ENCODE measurements around the gene TSG101.
A peak's percentile ranks its signal among the peaks of the same experiment; 100 is the strongest.

TSG101 gene, protein sequence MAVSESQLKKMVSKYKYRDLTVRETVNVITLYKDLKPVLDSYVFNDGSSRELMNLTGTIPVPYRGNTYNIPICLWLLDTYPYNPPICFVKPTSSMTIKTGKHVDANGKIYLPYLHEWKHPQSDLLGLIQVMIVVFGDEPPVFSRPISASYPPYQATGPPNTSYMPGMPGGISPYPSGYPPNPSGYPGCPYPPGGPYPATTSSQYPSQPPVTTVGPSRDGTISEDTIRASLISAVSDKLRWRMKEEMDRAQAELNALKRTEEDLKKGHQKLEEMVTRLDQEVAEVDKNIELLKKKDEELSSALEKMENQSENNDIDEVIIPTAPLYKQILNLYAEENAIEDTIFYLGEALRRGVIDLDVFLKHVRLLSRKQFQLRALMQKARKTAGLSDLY

DNA sequence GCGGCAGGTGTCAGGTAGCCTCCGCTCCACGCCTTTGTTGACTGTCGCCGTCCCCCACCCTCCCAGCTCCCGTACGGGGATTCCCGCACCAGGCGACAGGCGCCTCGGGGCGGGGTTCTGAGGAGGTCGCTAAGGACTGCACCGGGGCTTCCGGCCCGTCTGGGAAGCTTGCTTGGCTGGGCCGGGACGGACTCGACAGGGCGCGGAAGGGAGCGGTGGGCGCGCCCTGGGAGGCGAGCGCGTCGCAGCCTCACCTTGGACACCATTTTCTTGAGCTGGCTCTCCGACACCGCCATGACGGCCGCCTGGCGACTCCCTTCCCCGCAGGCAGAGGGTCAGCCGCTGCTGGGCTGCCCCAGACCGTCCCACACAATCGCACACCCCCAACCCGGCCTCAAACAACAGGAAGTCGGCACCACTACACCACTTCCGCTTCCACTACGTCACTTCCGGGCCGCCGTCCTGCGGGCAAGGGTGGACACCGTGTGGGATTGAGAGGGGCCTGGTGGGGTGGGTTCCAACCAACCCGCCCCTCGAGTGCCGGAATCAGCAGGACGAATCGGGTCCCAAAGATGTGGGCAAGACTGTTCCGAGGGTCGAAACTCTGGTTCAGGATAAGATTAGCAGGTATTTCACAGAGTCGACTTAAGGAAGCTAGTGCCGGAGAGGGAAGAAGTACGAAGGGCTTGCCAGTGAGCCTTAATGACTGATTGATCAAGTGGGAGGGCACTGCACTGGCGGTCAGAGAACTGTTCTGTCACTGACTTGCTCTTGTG lies at the start of gene TSG101:
TSG101 (minus strand) TSS at position 422 of the 776 bp plus-strand sequence; CDS start at position 296, 126 bp downstream.
- peak; percentile 91 for DNase-seq

DNA sequence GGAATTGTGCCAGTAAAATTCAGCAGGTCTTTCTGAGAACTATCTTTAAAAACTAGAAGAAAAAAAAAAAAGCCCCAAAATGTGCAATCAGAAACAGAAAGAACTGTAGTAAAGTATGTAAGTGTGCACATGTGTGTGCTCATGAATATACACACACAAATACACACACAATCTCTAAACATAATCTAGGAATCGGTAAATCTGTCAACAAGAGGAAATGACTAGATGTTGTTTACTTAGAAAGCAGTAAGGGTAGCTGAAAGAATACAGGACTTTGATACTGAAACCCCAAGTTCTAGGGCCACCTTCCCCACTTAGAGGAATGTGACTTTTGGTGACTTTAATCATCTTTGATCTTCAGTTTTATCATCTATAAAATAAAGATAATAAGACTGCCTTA lies 48.6 kb upstream of the TSG101 start:
- no peak for DNase-seq

DNA sequence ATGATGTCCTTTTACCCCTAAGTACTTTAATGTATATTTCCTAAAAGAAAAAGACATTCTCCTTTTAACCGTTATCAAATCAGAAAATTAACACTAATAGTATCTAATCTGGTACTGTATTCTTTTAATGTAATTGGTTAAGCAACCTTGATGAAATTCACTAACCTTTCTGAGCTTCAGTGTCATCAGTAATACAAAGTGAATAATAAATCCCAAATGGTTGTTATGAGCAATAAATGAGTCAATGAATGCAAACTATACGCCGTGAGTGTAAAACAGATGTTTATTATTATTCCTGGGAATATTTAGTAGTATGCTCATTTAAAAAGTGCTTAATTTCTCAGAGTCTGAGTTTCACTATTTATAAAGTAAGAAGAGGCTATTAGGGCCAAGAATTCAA lies 40.3 kb upstream of the TSG101 start:
- DNase-seq, result no peak

DNA sequence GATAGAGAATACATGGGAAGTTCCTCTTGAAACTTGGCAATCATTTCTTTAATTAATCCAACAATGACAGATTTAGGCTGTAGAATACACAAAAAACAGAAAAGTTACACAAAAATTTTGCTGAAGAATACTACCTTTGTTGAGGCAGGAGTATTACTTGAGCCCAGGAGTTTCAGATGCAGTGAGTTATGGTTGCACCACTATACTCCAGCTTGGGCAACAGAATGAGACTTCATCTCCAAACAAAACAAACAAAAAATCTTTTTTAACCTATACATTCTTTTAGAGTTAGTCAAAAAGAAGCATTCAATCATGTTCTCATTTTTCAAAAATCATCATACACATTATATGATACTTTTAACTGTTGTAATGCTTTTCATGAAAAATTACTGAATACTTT lies 39.7 kb upstream of the TSG101 start:
- DNase-seq, result no peak

DNA sequence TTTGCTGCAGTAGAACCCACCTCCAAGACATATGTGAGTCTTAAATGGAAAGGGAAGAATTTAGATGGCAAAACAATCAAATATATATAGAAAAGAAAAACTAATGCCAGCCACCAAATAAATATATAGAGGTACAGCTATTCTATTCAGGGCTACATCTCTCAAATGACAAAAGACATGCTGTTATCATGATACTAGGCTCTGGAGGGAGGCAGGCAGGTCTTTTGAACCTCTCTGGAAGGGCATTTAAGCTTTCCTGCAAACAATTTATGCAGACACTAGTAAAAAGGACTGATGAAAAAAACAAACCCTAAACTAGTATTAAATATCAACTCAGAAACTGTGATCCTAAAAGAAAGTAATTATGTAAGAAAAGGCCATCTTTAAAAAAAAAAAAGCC lies 37.4 kb upstream of the TSG101 start:
- no peak for DNase-seq

DNA sequence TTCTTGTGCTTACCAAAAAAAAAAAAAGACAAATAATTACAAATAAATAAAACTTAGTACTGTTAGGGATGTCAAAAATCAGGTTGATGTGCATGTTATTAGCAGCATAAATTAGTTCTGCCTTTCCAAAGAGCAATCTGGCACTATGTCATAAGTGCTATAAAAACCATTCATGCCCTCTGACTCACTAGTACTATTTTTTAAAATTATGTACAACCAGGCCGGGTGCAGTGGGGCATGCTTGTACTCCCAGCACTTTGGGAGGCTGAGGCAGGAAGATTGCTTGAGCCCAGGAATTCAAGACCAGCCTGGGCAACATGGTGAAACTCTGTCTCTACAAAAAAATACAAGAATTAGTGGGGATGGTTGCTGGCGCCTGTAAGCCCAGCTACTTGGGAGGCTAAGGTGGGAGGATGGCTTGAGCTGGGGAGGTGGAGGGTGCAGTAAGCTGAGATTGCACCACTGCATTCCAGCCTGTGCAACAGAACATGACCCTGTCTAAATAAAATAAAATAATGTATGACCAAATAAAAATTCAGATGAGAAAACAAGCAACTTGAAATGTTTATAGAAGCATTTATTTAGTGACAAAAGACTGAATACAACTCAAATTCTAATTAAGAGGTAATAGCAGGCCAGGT lies 36.5 kb upstream of the TSG101 start:
- no peak for DNase-seq

DNA sequence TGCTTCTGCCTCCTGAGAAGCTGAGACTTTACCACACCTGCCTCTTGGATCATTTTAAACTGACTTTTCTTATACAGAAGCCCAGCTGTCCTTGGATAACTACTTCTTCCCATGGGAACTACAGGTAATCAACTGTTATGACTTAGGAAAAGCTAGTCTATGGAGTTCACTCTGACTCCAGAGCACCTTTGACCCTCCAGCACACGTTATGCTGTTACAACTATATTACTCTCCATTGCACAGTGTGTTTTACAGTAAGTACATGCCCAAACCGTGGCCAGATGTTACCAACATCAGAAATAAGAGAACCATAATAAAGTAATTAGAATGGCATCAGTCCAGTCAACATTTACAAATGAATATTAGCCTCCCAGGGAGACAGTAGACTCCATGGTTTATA lies 21.3 kb upstream of the TSG101 start:
- no peak for DNase-seq

DNA sequence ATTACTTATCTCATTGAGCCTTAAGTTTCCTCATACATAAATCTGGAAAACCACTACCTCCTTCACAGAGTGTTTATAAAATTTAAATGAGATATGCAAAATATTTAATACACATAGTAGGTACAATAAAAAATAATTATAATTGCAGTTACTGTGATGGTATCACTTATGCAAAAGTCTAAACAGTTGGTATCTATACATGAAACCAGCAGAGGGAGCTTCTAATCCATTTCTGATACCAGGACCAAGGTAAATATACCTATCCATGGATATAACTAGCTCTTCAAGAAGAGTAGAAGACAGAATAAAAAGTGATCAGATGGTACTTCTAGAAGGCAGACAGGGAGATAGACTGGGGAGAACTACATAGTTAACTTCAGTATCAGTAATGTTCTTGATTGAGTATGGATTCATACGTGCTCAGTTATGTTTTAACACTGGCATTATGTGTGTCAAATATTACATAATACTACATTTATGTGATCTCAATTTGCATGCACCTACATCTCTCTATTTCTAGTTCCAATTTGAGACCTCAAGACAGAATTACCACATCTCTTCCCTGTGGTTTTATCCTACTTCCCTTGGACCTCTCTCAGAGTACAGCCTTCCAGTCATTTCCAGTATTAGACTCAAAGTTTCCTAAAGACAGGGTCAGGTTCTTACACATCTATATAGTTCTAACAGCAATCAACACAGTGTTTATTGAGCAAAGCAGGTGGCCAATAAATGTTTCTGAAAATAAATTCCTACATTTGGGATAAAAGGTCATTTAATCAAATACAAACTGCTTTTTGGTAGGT lies 13.7 kb upstream of the TSG101 start:
- DNase-seq, result no peak

DNA sequence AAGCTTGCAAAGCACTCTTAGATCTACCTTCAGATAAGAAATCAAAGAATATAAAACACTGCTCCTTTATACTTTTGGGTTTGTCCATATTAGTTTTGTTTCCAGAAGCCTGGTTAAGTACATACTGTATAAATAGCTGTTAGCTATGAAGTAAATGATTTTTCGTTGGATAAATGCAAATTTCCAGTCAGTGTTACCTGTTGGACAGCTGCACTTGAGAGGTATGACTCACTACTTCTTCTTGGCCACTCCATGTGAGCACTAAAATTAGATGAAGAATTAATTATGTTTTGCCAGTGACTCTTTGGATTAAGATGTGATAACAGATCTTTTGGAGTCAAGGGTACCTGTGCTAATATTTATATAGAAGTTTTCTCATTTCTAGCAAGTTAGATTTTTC lies 9.5 kb upstream of the TSG101 start:
- no peak for DNase-seq

DNA sequence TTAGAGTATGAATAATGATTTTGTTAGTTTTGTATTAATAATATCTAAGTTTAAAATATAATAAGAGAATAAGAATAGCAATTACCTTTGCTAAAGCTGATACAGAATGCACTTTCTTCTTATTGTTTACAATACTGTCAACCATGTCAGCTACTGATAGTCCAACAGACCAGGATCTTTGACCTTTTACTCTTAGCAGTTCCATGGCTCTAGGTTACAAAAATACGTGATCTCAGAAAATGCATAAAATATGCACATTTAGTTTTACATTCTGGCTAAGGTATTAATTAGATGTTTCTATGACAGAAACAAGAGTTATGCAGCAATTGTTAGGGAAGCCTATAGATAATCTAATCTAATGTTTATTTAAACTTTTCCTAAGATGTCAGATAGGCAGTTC lies 7.5 kb upstream of the TSG101 start:
- DNase-seq, result no peak

DNA sequence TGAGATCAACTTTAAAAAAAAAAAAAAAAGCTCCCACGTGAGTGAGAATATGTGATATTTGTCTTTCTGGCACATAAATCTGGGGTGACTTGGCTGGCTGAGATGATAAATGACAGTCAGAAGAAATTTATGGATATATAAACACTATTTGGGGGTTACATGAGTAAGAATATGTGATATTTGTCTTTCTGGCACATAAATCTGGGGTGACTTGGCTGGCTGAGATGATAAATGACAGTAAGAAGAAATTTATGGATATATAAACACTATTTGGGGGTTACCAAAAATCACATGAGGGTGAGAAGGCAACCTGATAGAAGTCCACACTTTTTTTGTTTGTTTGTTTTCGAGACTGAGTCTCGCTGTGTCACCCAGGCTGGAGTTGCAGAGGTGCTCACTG lies 6.6 kb upstream of the TSG101 start:
- DNase-seq, result no peak

DNA sequence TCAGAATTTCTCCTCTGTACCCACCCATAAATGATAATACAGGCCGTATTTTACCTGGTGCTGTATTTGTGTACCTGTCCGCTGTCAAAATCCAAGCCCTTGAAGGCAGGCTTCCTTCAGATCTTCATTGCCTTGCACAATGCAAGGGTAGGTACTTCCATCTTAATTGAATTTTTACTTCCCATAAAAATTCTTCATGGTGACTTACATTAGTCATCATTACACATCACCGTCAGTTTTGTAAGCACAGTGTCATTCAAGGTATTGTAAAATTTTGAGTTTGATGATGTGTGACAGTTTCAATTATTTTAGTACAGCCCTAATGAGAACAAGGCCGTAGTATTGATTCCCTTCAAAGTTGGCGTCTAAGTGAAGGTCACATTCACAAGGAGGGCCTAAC lies 770 bp upstream of the TSG101 start:
- DNase-seq, result no peak

DNA sequence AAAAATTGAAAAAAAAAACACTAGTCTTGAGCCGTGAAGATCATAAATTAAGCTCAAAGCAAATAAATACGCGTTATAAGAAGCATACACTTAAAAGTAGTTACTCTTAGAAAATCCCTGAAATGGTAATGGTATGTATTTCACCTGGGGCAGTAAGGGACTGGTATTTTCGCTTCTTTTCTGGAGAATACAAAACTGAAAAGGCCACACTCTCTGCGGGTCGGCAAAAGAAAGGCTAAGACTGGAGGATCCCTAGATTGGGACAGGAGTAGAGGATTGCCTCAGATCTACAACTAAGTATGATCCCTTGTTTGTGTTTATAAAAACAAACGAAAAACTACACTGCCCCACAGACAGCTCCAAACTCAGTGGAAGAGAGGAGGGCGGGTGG lies 617 bp downstream of the TSG101 start:
- DNase-seq, result no peak

DNA sequence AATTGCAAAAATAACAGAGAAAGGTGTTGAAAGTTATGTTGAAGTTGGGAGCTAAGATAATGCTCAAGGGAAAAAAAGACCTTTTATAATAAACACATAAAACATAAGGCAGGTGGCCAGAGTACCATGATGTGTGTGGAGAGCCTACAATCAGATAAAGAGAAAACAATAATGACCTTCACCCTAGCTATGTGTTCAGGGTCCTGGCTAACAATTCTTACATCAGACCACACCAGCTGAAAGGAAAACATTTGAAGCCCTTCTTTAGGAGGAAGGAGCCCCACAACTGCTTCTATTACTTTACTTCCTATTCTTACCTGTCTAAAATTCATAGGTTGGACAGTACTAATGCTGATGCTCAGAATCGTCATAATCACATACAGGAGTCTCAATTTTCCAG lies 2.5 kb downstream of the TSG101 start:
- DNase-seq, result no peak

DNA sequence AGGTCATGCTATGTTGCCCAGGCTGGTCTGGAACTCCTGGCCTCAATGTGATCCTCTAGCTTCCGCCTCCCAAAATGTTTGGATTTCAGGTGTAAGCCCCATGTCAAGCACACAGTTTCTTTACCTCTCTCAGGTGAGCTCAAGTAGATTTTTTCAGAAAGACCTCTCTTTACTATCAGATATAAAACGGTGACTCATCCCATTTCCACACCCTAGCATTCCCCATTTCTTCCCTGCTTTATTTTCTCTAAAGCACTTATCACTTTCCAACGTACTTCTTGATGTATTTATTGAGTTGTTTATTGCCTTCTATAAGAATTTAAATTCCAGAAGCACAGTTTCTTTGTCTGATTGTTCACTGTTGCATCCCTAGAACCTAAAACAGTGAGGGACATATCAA lies 3.7 kb downstream of the TSG101 start:
- no peak for DNase-seq

DNA sequence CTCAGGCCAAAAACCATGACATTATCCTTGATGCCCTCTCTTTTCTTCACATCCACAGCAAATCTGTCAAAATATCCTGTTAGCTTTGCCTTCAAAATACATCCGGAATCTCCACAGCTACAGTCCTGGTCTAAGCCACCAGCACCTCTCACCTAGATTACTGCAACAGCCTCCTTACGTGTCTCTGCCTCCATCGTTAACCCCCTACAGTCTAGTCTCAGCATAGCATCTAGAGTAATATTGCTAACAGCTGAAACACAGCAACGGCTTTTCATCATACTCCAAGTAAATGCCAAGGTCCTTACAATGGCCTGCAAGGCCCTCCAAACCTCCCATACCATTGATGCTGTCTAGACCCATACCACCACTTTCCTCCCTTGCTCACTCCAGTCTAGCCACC lies 4.4 kb downstream of the TSG101 start:
- no peak for DNase-seq

DNA sequence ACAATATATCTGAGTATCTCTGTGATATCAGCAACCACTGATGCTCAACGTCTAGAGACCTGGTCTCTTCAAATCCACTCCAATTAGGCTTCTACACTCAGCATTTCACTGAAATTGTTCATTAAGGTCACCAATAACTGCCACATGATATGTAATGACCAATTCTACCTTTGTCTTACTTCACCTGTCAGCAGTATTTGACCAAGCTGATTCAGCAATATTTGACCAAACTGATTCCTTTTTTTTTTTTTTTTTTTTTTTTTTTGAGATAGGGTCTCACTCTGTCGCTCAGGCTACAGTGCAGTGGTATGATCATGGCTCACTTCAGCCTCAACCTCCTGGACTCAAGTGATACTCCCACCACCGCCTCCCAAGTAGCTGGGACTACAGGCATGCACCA lies 5.6 kb downstream of the TSG101 start:
- no peak for DNase-seq

DNA sequence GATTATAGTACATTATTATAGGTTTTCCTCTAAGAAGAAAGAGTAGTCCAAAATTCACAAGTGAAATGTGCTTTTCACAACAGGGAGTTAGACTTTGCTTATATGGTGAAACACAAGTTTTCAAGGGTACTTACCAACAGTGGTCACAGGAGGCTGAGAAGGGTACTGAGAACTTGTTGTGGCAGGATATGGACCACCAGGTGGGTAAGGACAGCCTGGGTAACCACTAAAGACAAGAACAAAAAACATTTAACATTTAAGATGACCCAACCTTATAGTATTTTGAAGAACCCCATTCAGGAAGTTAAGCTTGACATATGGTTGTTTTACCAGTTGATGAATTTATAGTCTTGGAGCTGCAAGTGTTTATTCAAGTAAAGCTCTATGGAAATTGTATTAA lies 24.4 kb downstream of the TSG101 start:
- no peak for DNase-seq

DNA sequence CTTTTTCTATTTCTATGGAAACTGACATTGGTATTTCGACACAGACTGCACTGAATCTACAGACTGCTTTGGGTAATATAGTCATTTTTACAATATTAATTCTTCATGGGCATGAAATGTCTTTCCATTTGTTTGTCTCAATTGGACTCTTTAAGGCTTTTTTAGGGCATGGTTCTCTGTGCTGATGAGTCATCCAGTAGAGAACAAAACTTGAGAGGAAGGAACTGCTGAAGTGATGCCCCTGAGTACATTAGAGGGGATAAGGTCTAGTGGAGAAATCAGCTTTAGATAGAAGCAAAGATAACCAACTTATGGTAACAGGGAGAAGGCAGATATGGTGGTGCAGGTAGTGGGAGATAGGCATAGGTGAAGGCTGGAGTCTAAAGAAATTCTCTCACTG lies 25.1 kb downstream of the TSG101 start:
- no peak for DNase-seq

DNA sequence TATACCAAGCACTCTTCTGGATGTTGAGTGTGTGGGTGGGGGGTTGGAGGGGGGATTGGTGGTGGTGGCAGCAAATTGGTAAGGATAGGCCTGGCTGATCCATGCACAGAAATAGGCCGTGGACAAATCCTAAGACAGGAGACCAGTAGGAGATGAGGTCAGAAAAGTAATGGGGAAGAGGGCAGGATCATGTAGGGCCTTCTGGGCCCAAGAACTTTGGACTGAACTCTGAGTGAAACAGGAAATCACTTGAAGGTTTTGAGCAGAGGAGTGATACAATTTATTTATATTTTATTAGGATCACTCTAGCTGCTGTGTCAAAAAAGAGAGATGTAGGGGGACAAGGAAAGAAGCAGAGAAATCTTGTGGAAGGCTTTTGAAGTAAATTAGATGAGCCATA lies 28.7 kb downstream of the TSG101 start:
- no peak for DNase-seq

DNA sequence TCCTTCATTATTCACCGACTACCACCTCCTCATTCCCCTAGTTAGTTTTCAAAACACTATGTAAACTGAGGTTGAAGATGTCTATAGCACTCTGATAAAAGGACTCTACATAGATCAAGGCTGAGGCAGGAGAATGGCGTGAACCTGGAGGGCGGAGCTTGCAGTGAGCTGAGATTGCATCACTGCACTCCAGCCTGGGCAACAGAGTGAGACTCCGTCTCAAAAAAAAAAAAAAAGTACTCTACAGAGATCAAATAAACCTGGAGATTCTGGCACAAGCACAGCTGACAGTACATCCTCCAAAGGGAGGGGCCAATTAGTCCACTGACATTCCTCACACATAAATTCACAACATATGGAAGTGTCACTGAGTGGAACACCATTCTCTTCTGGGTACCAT lies 31.0 kb downstream of the TSG101 start:
- DNase-seq, result no peak

DNA sequence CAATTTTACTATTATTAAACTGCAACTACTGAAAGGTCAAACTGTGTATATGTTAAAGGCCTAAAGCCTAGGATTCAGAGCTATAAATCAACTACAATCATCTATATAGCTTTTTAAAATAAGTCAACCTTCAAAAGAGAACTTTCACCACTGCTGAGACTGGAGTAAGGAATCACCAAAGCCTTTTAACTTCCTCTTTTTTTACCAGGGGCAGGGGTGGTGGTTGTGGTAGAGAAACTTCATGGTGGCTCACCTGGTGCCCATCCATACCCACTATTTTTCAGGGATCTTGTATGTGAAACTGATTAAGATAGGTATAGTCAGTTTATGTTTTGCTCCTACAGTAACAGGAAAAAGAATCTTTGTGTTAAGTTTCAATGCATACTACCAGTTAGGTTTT lies 31.5 kb downstream of the TSG101 start:
- no peak for DNase-seq

DNA sequence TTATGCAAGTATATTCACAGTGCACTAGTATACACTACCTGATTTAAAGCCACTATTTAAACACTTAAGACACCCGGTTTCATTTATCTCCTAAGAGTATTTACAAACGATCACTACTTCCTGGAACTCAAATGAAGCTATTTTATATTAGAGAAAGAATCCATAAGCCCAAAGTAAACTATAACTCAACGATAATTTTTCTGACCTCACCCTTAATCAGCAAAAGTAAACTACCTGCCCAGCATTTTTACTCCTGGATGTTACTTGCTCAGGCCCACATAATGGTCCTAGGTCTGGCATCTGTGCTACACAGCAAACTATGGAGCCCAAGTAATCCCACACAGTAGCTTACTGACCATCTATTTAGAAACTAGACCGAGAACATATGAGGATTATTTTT lies 33.4 kb downstream of the TSG101 start:
- no peak for DNase-seq

Data from activated CD4-positive, CD25-positive, alpha-beta regulatory T cell treated with anti-CD3 and anti-CD28 coated beads, Interleukin-2, amount 50 U/mL, for 72 hours (primary cell).